GM12874 (cell line): Measurements from ENCODE around the gene OR11H7.
A peak's percentile ranks its signal among the peaks of the same experiment; 100 is the strongest.

Experiments
- CTCF ChIP-seq: IDR thresholded peaks from 2 replicates; pipeline ENCODE4 v1.5.1; 2011; ENCODE audit warnings: low read depth, mild to moderate bottlenecking, control low read depth, low read length, moderate library complexity; ENCODE audit not compliant: insufficient read depth

OR11H7 gene

GRCh38 chr14:20223410-20223809 lies 5.4 kb upstream of the OR11H7 start, which contains the start of gene OR11H6:
Gene OR11H6, plus strand, starts transcription at chr14:20223710. Its CDS starts 0 bp downstream, at chr14:20223710.
- no peak for TF ChIP-seq CTCF

GRCh38 chr14:20247646-20248246 lies 19.0 kb downstream of the OR11H7 start:
- peak; percentile 21; the same call in 1 of the 2 replicates for TF ChIP-seq CTCF

- TF ChIP-seq CTCF: no peak
These were observed 33.9 kb downstream of the OR11H7 start for GRCh38 chr14:20262642-20263128.

- no peak for TF ChIP-seq CTCF
These were observed 45.3 kb downstream of the OR11H7 start for GRCh38 chr14:20274062-20274461.

GRCh38 chr14:20277409-20277808 lies 48.6 kb downstream of the OR11H7 start:
- no peak for TF ChIP-seq CTCF

GRCh38 chr14:20278414-20278813 lies 49.6 kb downstream of the OR11H7 start:
- TF ChIP-seq CTCF: no peak
